ENCODE measurements around the gene NSDHL.

- TF ChIP-seq CTCF (IDR thresholded peaks at IDR 0.05) (no peak), POLR2A (IDR thresholded peaks at IDR 0.05) (no peak)
These were observed 65.0 kb downstream of the NSDHL start for GRCh38 chrX:152895724-152896420.

All from testis (tissue), 2 donors.